ENCODE measurements around the gene VEGFA. TPM values are rescaled to one million over a fixed set of nuclear protein-coding genes. Genes with fewer than 3 reads are reported as not detected.

The VEGFA gene
- total RNA-seq, 1 donor from 2014 or later, result 267 TPM

DNA sequence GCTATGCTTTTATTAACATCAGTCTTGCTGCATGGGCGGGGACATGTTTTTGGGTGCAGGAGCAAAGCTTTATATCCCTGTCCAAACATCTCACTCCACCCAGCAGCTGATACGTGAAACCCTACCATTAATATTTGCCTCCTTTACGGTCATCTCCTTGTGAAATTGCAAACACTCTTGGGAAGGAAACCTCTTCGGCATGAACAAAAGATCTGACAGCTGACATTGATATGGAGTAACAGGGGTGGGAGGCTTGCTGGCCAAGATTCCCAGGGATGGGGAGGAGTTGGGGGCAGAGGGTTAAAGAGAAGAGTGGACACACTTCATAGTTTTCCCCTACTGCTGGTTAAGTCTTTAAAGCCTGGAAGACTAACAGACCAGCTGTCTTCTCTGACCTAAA is 22.2 kb upstream of the VEGFA start:
- H3K4me1 Mint-ChIP-seq (ENCODE audit: low read depth), result peaks cover 11% of the 10 kb centered on the region
- H3K27ac Mint-ChIP-seq, result no peak overlapping the region
- H3K27me3 Mint-ChIP-seq, result peaks cover 10% of the 10 kb centered on the region
- H3K9me3 Mint-ChIP-seq (ENCODE audit: low read depth), result no peaks in the 10 kb centered on the region
- TF ChIP-seq, protein P1, sequence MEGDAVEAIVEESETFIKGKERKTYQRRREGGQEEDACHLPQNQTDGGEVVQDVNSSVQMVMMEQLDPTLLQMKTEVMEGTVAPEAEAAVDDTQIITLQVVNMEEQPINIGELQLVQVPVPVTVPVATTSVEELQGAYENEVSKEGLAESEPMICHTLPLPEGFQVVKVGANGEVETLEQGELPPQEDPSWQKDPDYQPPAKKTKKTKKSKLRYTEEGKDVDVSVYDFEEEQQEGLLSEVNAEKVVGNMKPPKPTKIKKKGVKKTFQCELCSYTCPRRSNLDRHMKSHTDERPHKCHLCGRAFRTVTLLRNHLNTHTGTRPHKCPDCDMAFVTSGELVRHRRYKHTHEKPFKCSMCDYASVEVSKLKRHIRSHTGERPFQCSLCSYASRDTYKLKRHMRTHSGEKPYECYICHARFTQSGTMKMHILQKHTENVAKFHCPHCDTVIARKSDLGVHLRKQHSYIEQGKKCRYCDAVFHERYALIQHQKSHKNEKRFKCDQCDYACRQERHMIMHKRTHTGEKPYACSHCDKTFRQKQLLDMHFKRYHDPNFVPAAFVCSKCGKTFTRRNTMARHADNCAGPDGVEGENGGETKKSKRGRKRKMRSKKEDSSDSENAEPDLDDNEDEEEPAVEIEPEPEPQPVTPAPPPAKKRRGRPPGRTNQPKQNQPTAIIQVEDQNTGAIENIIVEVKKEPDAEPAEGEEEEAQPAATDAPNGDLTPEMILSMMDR (IDR thresholded peaks at IDR 0.05; ENCODE audit: unreplicated experiment), result no peak
- no peak for DNase-seq (ENCODE audit: low spot score, unreplicated experiment)
- H3K4me3 Mint-ChIP-seq (ENCODE audit: low read depth), result no peak overlapping the region
- H3K36me3 Mint-ChIP-seq (ENCODE audit: insufficient read depth), result no peaks in the 10 kb centered on the region

DNA sequence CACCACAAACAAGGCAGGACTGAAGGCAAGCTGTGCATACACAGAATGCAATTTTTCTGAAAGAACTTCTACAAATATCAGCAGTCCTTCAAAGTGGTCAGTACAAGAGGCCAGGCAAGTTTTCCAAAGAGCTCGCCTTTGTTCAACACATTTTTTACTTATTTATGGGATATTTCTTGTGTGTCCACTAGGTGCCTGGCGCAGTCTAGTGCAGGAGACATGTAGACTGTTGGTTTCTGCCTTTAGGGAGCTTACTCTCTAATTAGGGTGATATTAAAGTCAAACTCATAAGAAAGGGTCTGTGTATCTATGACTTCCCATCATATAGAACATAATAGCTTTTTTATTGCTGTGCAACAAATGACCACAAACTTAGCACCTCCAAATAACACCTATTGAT is 21.2 kb upstream of the VEGFA start:
- DNase-seq (ENCODE audit: low spot score, unreplicated experiment), result no peak
- peaks cover 11% of the 10 kb centered on the region for H3K4me1 Mint-ChIP-seq (ENCODE audit: low read depth)
- H3K36me3 Mint-ChIP-seq (ENCODE audit: insufficient read depth), result no peaks in the 10 kb centered on the region
- TF ChIP-seq, protein P1 (IDR thresholded peaks at IDR 0.05; ENCODE audit: unreplicated experiment), result no peak
- H3K27ac Mint-ChIP-seq, result no peak overlapping the region
- no peaks in the 10 kb centered on the region for H3K9me3 Mint-ChIP-seq (ENCODE audit: low read depth)
- H3K27me3 Mint-ChIP-seq, result peaks cover 10% of the 10 kb centered on the region
- H3K4me3 Mint-ChIP-seq (ENCODE audit: low read depth), result no peak overlapping the region

DNA sequence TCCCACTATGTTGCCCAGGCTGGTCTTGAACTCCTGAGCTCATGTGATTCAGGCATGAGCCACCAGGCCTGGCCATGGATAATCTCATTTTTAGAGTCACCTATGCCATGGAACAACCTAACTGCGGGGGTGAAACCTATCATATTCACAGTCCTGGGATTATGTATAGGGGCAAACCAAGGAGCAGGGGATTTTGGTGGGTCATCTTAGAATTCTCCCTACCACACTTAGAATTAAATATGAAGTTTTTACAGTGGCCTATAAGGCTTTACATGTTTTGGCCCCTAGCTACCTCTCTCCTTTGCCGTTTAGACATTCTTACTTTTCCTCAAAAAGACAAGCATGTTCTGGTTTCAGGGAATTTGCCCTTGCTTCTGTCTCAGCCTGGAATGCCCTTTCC is 20.6 kb upstream of the VEGFA start:
- TF ChIP-seq, protein P1 (IDR thresholded peaks at IDR 0.05; ENCODE audit: unreplicated experiment), result no peak
- Mint-ChIP-seq H3K9me3 (ENCODE audit: low read depth) (no peaks in the 10 kb centered on the region), H3K27me3 (peaks cover 6% of the 10 kb centered on the region), H3K4me3 (ENCODE audit: low read depth) (no peak overlapping the region), H3K27ac (peak overlapping the region; percentile 42), H3K36me3 (ENCODE audit: insufficient read depth) (no peaks in the 10 kb centered on the region), H3K4me1 (ENCODE audit: low read depth) (peaks cover 5% of the 10 kb centered on the region)
- DNase-seq (ENCODE audit: low spot score, unreplicated experiment), result no peak

DNA sequence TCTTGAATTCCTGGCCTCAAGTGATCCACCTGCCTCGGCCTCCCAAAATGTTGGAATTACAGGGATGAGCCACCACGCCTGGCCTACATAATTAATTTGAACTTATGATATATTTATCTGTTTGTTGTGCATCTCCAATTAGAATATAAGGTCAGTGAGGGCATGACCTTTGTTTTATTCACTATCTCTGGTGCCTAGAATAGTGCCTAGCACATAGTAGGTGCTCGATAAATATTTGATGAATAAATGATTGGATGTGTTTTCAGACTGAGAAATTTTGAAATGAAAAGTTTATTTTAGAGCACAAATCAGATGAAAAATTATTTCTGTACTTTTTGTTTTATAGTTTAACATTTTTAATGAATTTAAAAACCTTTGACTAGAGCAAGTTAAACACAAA is 19.4 kb upstream of the VEGFA start:
- DNase-seq (ENCODE audit: low spot score, unreplicated experiment), result no peak
- Mint-ChIP-seq H3K4me3 (ENCODE audit: low read depth) (no peak overlapping the region), H3K27me3 (peaks cover 9% of the 10 kb centered on the region), H3K9me3 (ENCODE audit: low read depth) (no peaks in the 10 kb centered on the region), H3K27ac (no peak overlapping the region), H3K36me3 (ENCODE audit: insufficient read depth) (no peaks in the 10 kb centered on the region), H3K4me1 (ENCODE audit: low read depth) (no peaks in the 10 kb centered on the region)
- TF ChIP-seq, protein P1 (IDR thresholded peaks at IDR 0.05; ENCODE audit: unreplicated experiment), result no peak

DNA sequence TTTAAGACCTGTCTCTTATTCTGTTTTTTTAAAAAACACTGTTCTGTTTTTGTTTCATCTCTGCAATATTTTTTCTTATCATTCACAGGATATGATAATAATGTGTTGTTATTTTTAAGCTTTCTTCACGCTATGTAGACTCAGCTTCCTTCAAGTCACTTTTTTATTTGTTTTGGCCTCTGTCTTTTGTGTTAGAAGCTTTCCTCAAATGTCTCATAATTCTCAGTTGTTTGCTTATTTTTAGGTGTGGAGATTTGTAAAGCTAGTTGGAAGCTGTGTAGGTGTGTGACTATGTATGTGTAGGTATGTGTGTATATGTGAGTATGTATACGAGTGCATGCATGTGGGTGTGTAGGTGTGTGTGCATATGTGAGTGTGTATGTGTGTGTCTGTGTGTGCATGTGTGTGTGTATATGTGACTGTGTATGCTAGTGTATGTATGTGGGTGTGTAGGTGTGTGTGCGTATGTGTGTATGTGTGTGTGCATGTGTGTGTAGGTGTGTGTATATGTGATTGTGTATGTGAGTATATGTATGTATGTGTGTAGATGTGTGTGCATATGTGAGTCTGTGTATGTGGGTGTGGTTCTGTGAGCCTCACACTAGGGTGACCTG is 16.3 kb upstream of the VEGFA start:
- TF ChIP-seq, protein P1 (IDR thresholded peaks at IDR 0.05; ENCODE audit: unreplicated experiment), result no peak
- Mint-ChIP-seq H3K9me3 (ENCODE audit: low read depth) (no peaks in the 10 kb centered on the region), H3K4me3 (ENCODE audit: low read depth) (no peak overlapping the region), H3K36me3 (ENCODE audit: insufficient read depth) (no peaks in the 10 kb centered on the region), H3K27me3 (peaks cover 5% of the 10 kb centered on the region), H3K27ac (no peak overlapping the region), H3K4me1 (ENCODE audit: low read depth) (peaks cover 3% of the 10 kb centered on the region)
- no peak for DNase-seq (ENCODE audit: low spot score, unreplicated experiment)
